H1 (cell line): ENCODE results near the gene PSMB5.

Experiments
- EP300 ChIP-seq, 2 experiments: IDR thresholded peaks; 1 replicate in 1 of 2; 2 replicates in 1 of 2; pipeline ENCODE4 v1.6.1; 2011 to 2012; ENCODE audit warnings: low read depth in 2 of 2, low read length in 2 of 2, mild to moderate bottlenecking in 2 of 2, borderline replicate concordance in 1 of 2, inconsistent platforms in 1 of 2, moderate library complexity in 1 of 2
- FOSL1 ChIP-seq: IDR thresholded peaks from 2 replicates; pipeline ENCODE4 v1.6.1; 2011; ENCODE audit warnings: mild to moderate bottlenecking, low read depth, low read length, moderate library complexity; ENCODE audit not compliant: insufficient read depth
- POLR2A ChIP-seq, 2 experiments: IDR thresholded peaks; 1 replicate in 1 of 2; 2 replicates in 1 of 2; pipeline ENCODE4 v1.6.1; 2011; ENCODE audit warnings: low read depth in 2 of 2, low read length in 2 of 2, mild to moderate bottlenecking in 2 of 2; ENCODE audit errors: control extremely low read depth in 1 of 2
- POU5F1 ChIP-seq: IDR thresholded peaks from 2 replicates; pipeline ENCODE4 v1.6.1; 2011; ENCODE audit warnings: low read depth, mild to moderate bottlenecking, low read length, moderate library complexity
- RAD21 ChIP-seq, 2 experiments: IDR thresholded peaks in 1 of 2; conservative IDR thresholded peaks in 1 of 2; 2 replicates each; pipeline ENCODE4 v1.6.1; 2011; ENCODE audit warnings: low read depth in 2 of 2, low read length in 2 of 2, improper control_type of control experiment in 1 of 2, inconsistent platforms in 1 of 2, mild to moderate bottlenecking in 1 of 2, moderate library complexity in 1 of 2
- RFX5 ChIP-seq: IDR thresholded peaks from 2 replicates; pipeline ENCODE4 v1.6.1; 2011; ENCODE audit warnings: low read depth, low read length, improper control_type of control experiment, borderline replicate concordance
- RXRA ChIP-seq: IDR thresholded peaks from 2 replicates; pipeline ENCODE4 v1.6.1; 2011; ENCODE audit warnings: low read depth, mild to moderate bottlenecking, low read length, moderate library complexity; ENCODE audit not compliant: insufficient read depth

DNA sequence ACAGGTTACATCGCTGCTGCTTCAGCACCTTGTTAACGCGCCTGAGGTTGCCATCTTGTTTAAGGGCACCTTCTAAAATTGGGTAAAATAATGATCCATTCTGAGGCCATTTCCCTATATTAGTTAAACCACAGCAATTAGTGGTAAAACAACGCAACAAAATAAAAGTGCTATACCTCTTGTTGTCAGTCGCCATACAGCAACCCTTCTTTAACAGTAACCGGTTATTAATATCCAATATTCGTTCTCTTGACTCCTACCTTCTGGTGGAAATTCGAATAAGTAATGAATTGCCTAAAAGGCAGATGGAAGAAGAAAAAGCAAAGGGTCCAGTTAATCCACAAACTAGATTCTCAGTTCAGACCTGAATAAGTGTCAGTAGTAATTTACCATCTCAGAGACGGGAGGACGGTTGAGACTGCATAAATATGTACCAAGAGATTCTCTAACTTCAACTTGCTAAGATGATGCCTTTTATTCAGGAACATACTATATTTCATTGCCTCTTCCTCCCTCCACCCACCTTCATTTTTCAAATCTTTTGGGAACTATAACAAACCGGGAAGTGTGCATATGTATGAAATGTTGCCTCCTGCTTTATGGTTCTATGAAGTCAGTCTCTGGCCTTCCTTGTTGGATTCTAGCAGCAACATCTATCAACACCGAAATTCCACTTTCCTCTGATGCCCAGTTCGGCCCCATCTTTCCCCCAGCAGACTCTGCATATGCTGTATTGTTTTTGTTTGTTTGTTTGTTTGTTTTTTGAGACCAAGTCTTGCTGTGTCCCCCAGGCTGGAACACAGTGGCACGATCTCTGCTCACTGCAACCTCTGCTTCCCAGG is 824 bp upstream of the PSMB5 start:
- no peak for TF ChIP-seq FOSL1
- no peak for TF ChIP-seq POU5F1
- no peak for TF ChIP-seq RFX5
- no peak for TF ChIP-seq EP300 (IDR thresholded peaks at IDR 0.05; ENCODE audit: borderline replicate concordance in 1 of 2, low read depth in 2 of 2, low read length in 2 of 2)
- TF ChIP-seq RXRA, result no peak
- TF ChIP-seq RAD21 (IDR thresholded peaks at IDR 0.05 in 1 of 2, conservative IDR thresholded peaks at IDR 0.05 in 1 of 2; ENCODE audit: low read depth in 2 of 2, low read length in 2 of 2), result no peak
- TF ChIP-seq POLR2A (IDR thresholded peaks at IDR 0.05; ENCODE audit: control extremely low read depth in 1 of 2, low read depth in 2 of 2, low read length in 2 of 2), result no peak
